Measurements from ENCODE around the gene LGALS1. TPM values are rescaled to one million over a fixed set of nuclear protein-coding genes. Genes with fewer than 3 reads are reported as not detected.

Gene LGALS1
- total RNA-seq, 1 experiment from 2014 or later = 1,080 TPM

- H3K4me1 ChIP-seq (ENCODE audit: control insufficient read depth in 1 of 2, insufficient read depth in 2 of 2, low read length in 2 of 2) = 0 out of 4 replicates have a peak, but pooled peaks cover 0 to 2% of the 10 kb centered on the region in 2 experiments
- H3K27ac ChIP-seq (ENCODE audit: low read depth, low read length) = no peak overlapping the region
- DNase-seq (ENCODE audit: low read depth, low spot score) (no peak), ATAC-seq (no peak)
- H3K9me3 ChIP-seq (ENCODE audit: control insufficient read depth in 1 of 2, insufficient read depth in 1 of 2, low read depth in 1 of 2, low read length in 2 of 2) = no peaks in the 10 kb centered on the region
- H3K27me3 ChIP-seq (ENCODE audit: insufficient read depth, low read length) = no peaks in the 10 kb centered on the region
- H2AFZ ChIP-seq (ENCODE audit: low read depth, low read length, poor library complexity, severe bottlenecking) = no peak overlapping the region
- no peaks in the 10 kb centered on the region for H3K36me3 ChIP-seq (ENCODE audit: control insufficient read depth in 1 of 2, insufficient read depth in 2 of 2, low read length in 2 of 2)
- H3K4me2 ChIP-seq (ENCODE audit: low read length) = no peak overlapping the region
- BruUV-seq (replicated peaks) = no TSS peak
- no peak overlapping the region for H3K4me3 ChIP-seq (replicated peaks in 1 of 2; ENCODE audit: low read depth in 1 of 2, low read length in 2 of 2)
- intact Hi-C loops (cut with micrococcal nuclease) = no loop called here
- no peak overlapping the region for H3K9ac ChIP-seq (ENCODE audit: low read length)
- TF ChIP-seq SIN3A (IDR thresholded peaks at IDR 0.05; ENCODE audit: low read depth) = no peak
- no peak for TF ChIP-seq POLR2AphosphoS5 (IDR thresholded peaks at IDR 0.05; ENCODE audit: low read depth, low read length)
- no peak for TF ChIP-seq ZBTB33 (IDR thresholded peaks at IDR 0.05; ENCODE audit: extremely low read depth, insufficient replicate concordance, low read length)
- TF ChIP-seq YY1 (IDR thresholded peaks at IDR 0.05; ENCODE audit: extremely low read depth, insufficient replicate concordance, low read depth, low read length) = no peak
- no peak for TF ChIP-seq ZNF274 (IDR thresholded peaks at IDR 0.05; ENCODE audit: low read depth, low read length)
- no peak for TF ChIP-seq ATF3 (IDR thresholded peaks at IDR 0.05)
- TF ChIP-seq EGR1 (IDR thresholded peaks at IDR 0.05; ENCODE audit: low read depth) = no peak
- no peak for TF ChIP-seq RAD21 (IDR thresholded peaks at IDR 0.05; ENCODE audit: low read depth)
- no peak for TF ChIP-seq MAX (IDR thresholded peaks at IDR 0.05)
- TF ChIP-seq EZH2 (IDR thresholded peaks at IDR 0.05) = no peak
- TF ChIP-seq, protein P1, sequence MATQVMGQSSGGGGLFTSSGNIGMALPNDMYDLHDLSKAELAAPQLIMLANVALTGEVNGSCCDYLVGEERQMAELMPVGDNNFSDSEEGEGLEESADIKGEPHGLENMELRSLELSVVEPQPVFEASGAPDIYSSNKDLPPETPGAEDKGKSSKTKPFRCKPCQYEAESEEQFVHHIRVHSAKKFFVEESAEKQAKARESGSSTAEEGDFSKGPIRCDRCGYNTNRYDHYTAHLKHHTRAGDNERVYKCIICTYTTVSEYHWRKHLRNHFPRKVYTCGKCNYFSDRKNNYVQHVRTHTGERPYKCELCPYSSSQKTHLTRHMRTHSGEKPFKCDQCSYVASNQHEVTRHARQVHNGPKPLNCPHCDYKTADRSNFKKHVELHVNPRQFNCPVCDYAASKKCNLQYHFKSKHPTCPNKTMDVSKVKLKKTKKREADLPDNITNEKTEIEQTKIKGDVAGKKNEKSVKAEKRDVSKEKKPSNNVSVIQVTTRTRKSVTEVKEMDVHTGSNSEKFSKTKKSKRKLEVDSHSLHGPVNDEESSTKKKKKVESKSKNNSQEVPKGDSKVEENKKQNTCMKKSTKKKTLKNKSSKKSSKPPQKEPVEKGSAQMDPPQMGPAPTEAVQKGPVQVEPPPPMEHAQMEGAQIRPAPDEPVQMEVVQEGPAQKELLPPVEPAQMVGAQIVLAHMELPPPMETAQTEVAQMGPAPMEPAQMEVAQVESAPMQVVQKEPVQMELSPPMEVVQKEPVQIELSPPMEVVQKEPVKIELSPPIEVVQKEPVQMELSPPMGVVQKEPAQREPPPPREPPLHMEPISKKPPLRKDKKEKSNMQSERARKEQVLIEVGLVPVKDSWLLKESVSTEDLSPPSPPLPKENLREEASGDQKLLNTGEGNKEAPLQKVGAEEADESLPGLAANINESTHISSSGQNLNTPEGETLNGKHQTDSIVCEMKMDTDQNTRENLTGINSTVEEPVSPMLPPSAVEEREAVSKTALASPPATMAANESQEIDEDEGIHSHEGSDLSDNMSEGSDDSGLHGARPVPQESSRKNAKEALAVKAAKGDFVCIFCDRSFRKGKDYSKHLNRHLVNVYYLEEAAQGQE (IDR thresholded peaks at IDR 0.05; ENCODE audit: low read depth) = no peak
- no peak for TF ChIP-seq SP1 (IDR thresholded peaks at IDR 0.05; ENCODE audit: low read depth)
- no peak for TF ChIP-seq EZH2phosphoT487 (IDR thresholded peaks at IDR 0.05; ENCODE audit: borderline replicate concordance)
- no peak for TF ChIP-seq CEBPB (IDR thresholded peaks at IDR 0.05; ENCODE audit: low read depth)
- TF ChIP-seq, protein P2, sequence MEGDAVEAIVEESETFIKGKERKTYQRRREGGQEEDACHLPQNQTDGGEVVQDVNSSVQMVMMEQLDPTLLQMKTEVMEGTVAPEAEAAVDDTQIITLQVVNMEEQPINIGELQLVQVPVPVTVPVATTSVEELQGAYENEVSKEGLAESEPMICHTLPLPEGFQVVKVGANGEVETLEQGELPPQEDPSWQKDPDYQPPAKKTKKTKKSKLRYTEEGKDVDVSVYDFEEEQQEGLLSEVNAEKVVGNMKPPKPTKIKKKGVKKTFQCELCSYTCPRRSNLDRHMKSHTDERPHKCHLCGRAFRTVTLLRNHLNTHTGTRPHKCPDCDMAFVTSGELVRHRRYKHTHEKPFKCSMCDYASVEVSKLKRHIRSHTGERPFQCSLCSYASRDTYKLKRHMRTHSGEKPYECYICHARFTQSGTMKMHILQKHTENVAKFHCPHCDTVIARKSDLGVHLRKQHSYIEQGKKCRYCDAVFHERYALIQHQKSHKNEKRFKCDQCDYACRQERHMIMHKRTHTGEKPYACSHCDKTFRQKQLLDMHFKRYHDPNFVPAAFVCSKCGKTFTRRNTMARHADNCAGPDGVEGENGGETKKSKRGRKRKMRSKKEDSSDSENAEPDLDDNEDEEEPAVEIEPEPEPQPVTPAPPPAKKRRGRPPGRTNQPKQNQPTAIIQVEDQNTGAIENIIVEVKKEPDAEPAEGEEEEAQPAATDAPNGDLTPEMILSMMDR (IDR thresholded peaks at IDR 0.05 in 2 of 3, conservative IDR thresholded peaks at IDR 0.05 in 1 of 3; ENCODE audit: borderline replicate concordance in 1 of 3, insufficient read depth in 1 of 3, low read depth in 2 of 3, low read length in 2 of 3) = no peak
- TF ChIP-seq ELF1 (IDR thresholded peaks at IDR 0.05; ENCODE audit: borderline replicate concordance, low read depth) = no peak
- TF ChIP-seq JUND (IDR thresholded peaks at IDR 0.05) = no peak
- ChIA-PET RAD21 (ENCODE audit: low non-redundant PET in 1 of 2, low total read pairs in 2 of 2, uncharacterized antibody in 2 of 2, unreplicated experiment in 2 of 2) (no interaction called here), POLR2A (no interaction called here), CTCF (no interaction called here)
- H3K9me2 ChIP-seq (ENCODE audit: insufficient read depth) = no peaks in the 10 kb centered on the region
- H3K79me2 ChIP-seq (ENCODE audit: insufficient read depth, low read length) = no peaks in the 10 kb centered on the region
- no peaks in the 10 kb centered on the region for H4K20me1 ChIP-seq (ENCODE audit: insufficient read depth)
Measured at GRCh38 chr22:37715760-37716159, 40.3 kb downstream of the LGALS1 start.

All from HCT116 (cell line).